GM10266 (cell line): Measurements from ENCODE around the gene FHIP1A.

Experiments used
- DNase-seq: peaks from one replicate; pipeline ENCODE4 v3.0.0; 2012; ENCODE audit errors: extremely low spot score
- CTCF ChIP-seq: IDR thresholded peaks from 2 replicates; pipeline ENCODE4 v1.5.1; 2012; ENCODE audit warnings: mild to moderate bottlenecking, low read depth; ENCODE audit not compliant: control insufficient read depth, insufficient read depth; ENCODE audit errors: missing control alignments

Gene FHIP1A

GRCh38 chr4:151438154-151438553 is 29.2 kb downstream of the FHIP1A start:
- TF ChIP-seq CTCF = no peak
- no peak for DNase-seq

GRCh38 chr4:151439320-151439719 is 30.3 kb downstream of the FHIP1A start:
- no peak for TF ChIP-seq CTCF
- no peak for DNase-seq

GRCh38 chr4:151442002-151442401 is 33.0 kb downstream of the FHIP1A start:
- DNase-seq = no peak
- no peak for TF ChIP-seq CTCF

- DNase-seq = no peak
- no peak for TF ChIP-seq CTCF
Observed at GRCh38 chr4:151443247-151443646, 34.3 kb downstream of the FHIP1A start.

GRCh38 chr4:151443752-151444151 is 34.8 kb downstream of the FHIP1A start:
- DNase-seq = no peak
- TF ChIP-seq CTCF = no peak

- no peak for TF ChIP-seq CTCF
- DNase-seq = no peak
Observed at GRCh38 chr4:151446208-151446607, 37.2 kb downstream of the FHIP1A start.

- no peak for DNase-seq
- no peak for TF ChIP-seq CTCF
Observed at GRCh38 chr4:151454513-151454912, 45.5 kb downstream of the FHIP1A start.
